ENCODE results near the gene FBXW12. TPM values are rescaled to one million over a fixed set of nuclear protein-coding genes. Genes with fewer than 3 reads are reported as not detected.
A peak's percentile ranks its signal among the peaks of the same experiment; 100 is the strongest.

Gene FBXW12
- total RNA-seq, 1 donor from 2014 or later, result not detected

- H3K4me1 Mint-ChIP-seq (ENCODE audit: low read depth), result peaks cover 72% of the 10 kb centered on the region
These were observed 59.4 kb downstream of the FBXW12 start for GRCh38 chr3:48431224-48432029.

DNA sequence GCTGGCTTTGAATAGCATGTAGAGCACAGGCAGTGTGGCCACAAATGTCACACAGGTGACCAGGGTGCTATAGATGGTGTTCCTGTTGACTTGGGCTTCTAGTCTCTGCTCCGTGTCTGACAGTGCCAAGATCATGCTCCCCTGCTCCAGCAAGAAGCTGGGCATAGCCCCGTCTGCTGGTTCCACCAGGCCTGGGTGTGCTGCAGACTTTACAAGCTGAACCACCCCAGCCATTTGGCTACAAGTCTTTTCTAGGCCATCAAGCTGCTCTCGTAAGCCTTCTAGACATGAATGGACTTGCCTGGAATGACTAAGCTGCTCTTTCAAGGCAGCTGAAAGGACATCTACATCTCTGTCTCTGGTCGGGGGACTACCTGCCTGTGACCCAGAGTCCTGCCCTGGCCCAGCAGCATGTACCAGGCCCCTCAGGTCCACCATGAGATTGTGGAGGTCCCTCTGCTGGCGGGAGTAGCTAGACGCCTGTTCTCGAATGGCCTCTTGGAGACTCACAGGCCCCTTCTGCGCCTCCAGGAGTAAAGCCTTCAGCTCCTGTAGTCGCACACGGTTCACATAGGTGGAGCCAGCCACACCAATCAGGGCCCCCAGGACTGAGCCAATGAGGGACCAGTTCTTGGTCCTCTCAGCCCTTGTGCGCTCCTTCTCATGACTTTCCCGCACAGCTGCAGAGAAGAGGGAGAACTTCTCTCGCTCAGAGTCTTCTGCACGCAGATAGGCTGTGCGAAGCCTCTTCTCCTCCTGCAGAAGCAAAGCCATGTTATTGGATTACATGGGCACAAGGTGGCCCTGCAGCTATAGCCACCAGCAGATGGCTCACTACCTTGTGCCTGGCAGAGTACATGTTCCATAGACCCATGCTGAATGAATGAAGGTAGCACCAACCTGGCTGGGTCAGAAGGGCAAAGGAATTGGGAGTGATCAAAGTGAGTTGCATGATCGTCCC lies 60.7 kb downstream of the FBXW12 start:
- no peaks in the 10 kb centered on the region for H3K9me3 Mint-ChIP-seq (ENCODE audit: low read depth)
- no peak for DNase-seq (ENCODE audit: low spot score)
- peak overlapping the region; percentile 87 for H3K27ac Mint-ChIP-seq (ENCODE audit: unreplicated experiment)
- H3K36me3 Mint-ChIP-seq (ENCODE audit: low read depth), result peaks cover 3% of the 10 kb centered on the region
- no peaks in the 10 kb centered on the region for H3K27me3 Mint-ChIP-seq (ENCODE audit: low read depth)
- H3K4me3 Mint-ChIP-seq (ENCODE audit: unreplicated experiment), result peak overlapping the region; percentile 67
- peaks cover 59% of the 10 kb centered on the region for H3K4me1 Mint-ChIP-seq (ENCODE audit: low read depth)
- TF ChIP-seq, protein P1, sequence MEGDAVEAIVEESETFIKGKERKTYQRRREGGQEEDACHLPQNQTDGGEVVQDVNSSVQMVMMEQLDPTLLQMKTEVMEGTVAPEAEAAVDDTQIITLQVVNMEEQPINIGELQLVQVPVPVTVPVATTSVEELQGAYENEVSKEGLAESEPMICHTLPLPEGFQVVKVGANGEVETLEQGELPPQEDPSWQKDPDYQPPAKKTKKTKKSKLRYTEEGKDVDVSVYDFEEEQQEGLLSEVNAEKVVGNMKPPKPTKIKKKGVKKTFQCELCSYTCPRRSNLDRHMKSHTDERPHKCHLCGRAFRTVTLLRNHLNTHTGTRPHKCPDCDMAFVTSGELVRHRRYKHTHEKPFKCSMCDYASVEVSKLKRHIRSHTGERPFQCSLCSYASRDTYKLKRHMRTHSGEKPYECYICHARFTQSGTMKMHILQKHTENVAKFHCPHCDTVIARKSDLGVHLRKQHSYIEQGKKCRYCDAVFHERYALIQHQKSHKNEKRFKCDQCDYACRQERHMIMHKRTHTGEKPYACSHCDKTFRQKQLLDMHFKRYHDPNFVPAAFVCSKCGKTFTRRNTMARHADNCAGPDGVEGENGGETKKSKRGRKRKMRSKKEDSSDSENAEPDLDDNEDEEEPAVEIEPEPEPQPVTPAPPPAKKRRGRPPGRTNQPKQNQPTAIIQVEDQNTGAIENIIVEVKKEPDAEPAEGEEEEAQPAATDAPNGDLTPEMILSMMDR (IDR thresholded peaks at IDR 0.05), result peak; percentile 54

More at GRCh38 chr3:48431224-48432029, 59.4 kb downstream of the FBXW12 start:
- peaks cover 3% of the 10 kb centered on the region for H3K36me3 Mint-ChIP-seq (ENCODE audit: low read depth)
- DNase-seq (ENCODE audit: low spot score), result no peak
- peak overlapping the region; percentile 72 for H3K27ac Mint-ChIP-seq (ENCODE audit: unreplicated experiment)
- peak overlapping the region; percentile 74 for H3K4me3 Mint-ChIP-seq (ENCODE audit: unreplicated experiment)
- TF ChIP-seq, protein P1 (IDR thresholded peaks at IDR 0.05), result no peak
- no peaks in the 10 kb centered on the region for H3K27me3 Mint-ChIP-seq (ENCODE audit: low read depth)
- H3K9me3 Mint-ChIP-seq (ENCODE audit: low read depth), result no peaks in the 10 kb centered on the region

DNA sequence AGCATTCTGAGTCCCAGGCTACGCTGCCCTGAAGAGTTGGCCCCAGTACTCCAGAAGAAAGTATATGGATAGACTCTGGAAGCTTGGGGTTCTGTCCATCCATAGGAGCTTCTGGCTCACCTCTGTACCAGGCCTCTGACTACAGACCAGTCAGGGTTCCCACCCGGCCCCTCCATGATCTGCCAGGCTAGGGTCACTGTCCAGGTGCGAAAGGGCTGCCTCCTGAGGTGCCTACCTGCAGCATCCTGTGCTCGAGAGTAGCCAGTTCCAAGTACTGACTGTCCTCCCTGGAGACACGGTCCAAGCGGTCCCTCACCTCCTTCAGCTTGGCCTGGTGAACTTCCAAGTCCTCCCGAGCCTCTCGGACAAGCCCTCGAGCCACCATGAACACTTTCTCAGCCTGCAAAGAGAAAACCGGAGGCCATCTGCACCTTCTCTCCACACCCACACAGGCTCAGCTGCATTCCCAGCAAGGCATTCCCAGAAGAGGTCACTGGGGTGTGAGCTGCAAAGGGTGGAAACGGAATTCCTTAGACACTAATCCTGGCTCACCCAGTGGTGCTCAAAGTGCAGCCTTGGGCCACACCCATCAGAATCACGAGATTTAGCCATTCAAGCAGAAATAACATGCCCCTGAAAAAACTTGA lies 61.6 kb downstream of the FBXW12 start:
- Mint-ChIP-seq H3K4me3 (ENCODE audit: unreplicated experiment) (peak overlapping the region; percentile 67), H3K9me3 (ENCODE audit: low read depth) (no peaks in the 10 kb centered on the region), H3K27me3 (ENCODE audit: low read depth) (no peaks in the 10 kb centered on the region), H3K27ac (ENCODE audit: unreplicated experiment) (peak overlapping the region; percentile 87), H3K4me1 (ENCODE audit: low read depth) (peaks cover 51% of the 10 kb centered on the region), H3K36me3 (ENCODE audit: low read depth) (peaks cover 3% of the 10 kb centered on the region)
- no peak for DNase-seq (ENCODE audit: low spot score)
- TF ChIP-seq, protein P1 (IDR thresholded peaks at IDR 0.05), result no peak

- peak overlapping the region; percentile 87 for H3K27ac Mint-ChIP-seq (ENCODE audit: unreplicated experiment)
- no peaks in the 10 kb centered on the region for H3K9me3 Mint-ChIP-seq (ENCODE audit: low read depth)
- no peaks in the 10 kb centered on the region for H3K27me3 Mint-ChIP-seq (ENCODE audit: low read depth)
These were observed 62.7 kb downstream of the FBXW12 start for GRCh38 chr3:48434591-48435222.

More at GRCh38 chr3:48434591-48435222, 62.7 kb downstream of the FBXW12 start:
- Mint-ChIP-seq H3K4me1 (ENCODE audit: low read depth) (peaks cover 61% of the 10 kb centered on the region), H3K36me3 (ENCODE audit: low read depth) (peaks cover 3% of the 10 kb centered on the region), H3K4me3 (ENCODE audit: unreplicated experiment) (no peak overlapping the region)
- no peak for DNase-seq (ENCODE audit: low spot score)
- TF ChIP-seq, protein P1 (IDR thresholded peaks at IDR 0.05), result no peak

Data from chondrocyte (in vitro differentiated cells).